H1 (cell line): ENCODE measurements around the gene GRM4. TPM values are rescaled to one million over a fixed set of nuclear protein-coding genes. Genes with fewer than 3 reads are reported as not detected.

Experiments
- CHD7 ChIP-seq: fragments of 300-600 bp; sonication (generic); IDR thresholded peaks from 2 replicates; pipeline ENCODE4 v1.7.1; 2012; ENCODE audit warnings: low read length, moderate library complexity, mild to moderate bottlenecking, inconsistent platforms; ENCODE audit not compliant: insufficient replicate concordance
- CTCF ChIP-seq, 3 experiments: IDR thresholded peaks; 1 replicate in 2 of 3; 2 replicates in 1 of 3; pipeline versions ENCODE4 v1.5.1 to v1.6.1; 2011; ENCODE audit warnings: low read length in 3 of 3, mild to moderate bottlenecking in 3 of 3, inconsistent platforms in 2 of 3, low read depth in 1 of 3, moderate library complexity in 1 of 3; ENCODE audit not compliant: insufficient read depth in 1 of 3; ENCODE audit errors: control extremely low read depth in 1 of 3
- NANOG ChIP-seq: IDR thresholded peaks from 2 replicates; pipeline ENCODE4 v1.6.1; 2011; ENCODE audit warnings: low read length, low read depth, mild to moderate bottlenecking, inconsistent platforms; ENCODE audit not compliant: insufficient read depth, poor library complexity, severe bottlenecking
- SAP30 ChIP-seq: fragments of 300-600 bp; sonication (generic); IDR thresholded peaks from 2 replicates; pipeline ENCODE4 v1.7.1; 2012; ENCODE audit warnings: low read length, moderate library complexity, mild to moderate bottlenecking, inconsistent platforms; ENCODE audit not compliant: insufficient read depth, insufficient replicate concordance
- polyA plus RNA-seq, 7 experiments: library from polyadenylated mRNA; depleted of rRNA in 3 of 7; stranded (reverse) in 5 of 7; unstranded in 2 of 7; fragments of >200 nt in 5 of 7; fragments of 200-250 nt in 2 of 7; gene quantifications; 1 replicate in 5 of 7; 2 replicates in 1 of 7; 4 replicates in 1 of 7; pipeline versions ENCODE4 v1.2.1 to v1.2.3, GENCODE V29; 2011 to 2013; ENCODE audit warnings: missing spikeins in 2 of 7, mixed read lengths in 2 of 7
- total RNA-seq: library from RNA; stranded (reverse); fragmentation: NEBNext Ultra II Directional; extraction: Animal tissue kit (Norgen Biotek cat#: 25700); gene quantifications from 2 replicates; pipeline ENCODE4 v1.2.1, GENCODE V29; 2021
- TF ChIP-seq, protein P1 (sequence below): IDR thresholded peaks from 2 replicates; pipeline ENCODE4 v1.6.1; 2011; ENCODE audit warnings: low read length, improper control_type of control experiment

The GRM4 gene
- total and polyA plus RNA-seq, 2 of the 8 experiments (the other 6 are each of a cell fraction or from before 2014, with no cell fraction given): 19.6 to 21.5 TPM

DNA sequence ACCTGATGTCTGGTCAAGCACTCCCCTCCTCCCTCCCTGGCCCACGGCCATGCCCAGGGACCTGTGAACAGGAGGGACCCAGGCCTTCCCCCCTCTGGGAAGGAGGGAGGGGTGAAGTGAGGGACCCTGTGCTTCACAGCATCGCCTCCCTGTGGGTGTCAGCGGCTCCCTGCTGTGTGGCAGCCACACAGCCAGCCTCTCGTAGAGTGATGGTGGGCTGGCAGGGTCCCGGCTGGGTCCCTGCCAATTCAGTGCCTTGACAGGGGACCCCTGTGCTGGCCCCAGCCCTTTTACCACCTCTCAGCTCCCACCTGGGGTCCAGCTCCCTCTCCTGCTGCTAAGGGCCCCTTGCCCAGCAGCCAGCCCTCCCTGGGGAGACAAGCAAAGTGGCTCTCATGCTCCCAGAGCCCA is 31.3 kb upstream of the GRM4 start (continued):
- TF ChIP-seq CHD7: no peak
- TF ChIP-seq, protein P1, sequence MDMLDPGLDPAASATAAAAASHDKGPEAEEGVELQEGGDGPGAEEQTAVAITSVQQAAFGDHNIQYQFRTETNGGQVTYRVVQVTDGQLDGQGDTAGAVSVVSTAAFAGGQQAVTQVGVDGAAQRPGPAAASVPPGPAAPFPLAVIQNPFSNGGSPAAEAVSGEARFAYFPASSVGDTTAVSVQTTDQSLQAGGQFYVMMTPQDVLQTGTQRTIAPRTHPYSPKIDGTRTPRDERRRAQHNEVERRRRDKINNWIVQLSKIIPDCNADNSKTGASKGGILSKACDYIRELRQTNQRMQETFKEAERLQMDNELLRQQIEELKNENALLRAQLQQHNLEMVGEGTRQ: no peak
- TF ChIP-seq NANOG: no peak
- TF ChIP-seq CTCF (IDR thresholded peaks at IDR 0.05; ENCODE audit: control extremely low read depth in 1 of 3, insufficient read depth in 1 of 3, low read depth in 1 of 3, low read length in 3 of 3): no peak
- no peak for TF ChIP-seq SAP30
